B cell (primary cell): ENCODE results near the gene NOG.

Source experiments
- EZH2 ChIP-seq: IDR thresholded peaks from 2 replicates; pipeline ENCODE4 v1.6.1; 2012; ENCODE audit warnings: borderline replicate concordance, low read depth, mild to moderate bottlenecking, moderate library complexity, low read length; ENCODE audit not compliant: insufficient read depth, poor library complexity, severe bottlenecking
- TF ChIP-seq, protein P1 (sequence below): fragments of 200-600 bp; IDR thresholded peaks from one replicate; pipeline ENCODE4 v1.8.0; 2022; ENCODE audit warnings: antibody characterized with exemption, mild to moderate bottlenecking

GRCh38 chr17:56638591-56639051 is 45.1 kb downstream of the NOG start:
- TF ChIP-seq, protein P1, sequence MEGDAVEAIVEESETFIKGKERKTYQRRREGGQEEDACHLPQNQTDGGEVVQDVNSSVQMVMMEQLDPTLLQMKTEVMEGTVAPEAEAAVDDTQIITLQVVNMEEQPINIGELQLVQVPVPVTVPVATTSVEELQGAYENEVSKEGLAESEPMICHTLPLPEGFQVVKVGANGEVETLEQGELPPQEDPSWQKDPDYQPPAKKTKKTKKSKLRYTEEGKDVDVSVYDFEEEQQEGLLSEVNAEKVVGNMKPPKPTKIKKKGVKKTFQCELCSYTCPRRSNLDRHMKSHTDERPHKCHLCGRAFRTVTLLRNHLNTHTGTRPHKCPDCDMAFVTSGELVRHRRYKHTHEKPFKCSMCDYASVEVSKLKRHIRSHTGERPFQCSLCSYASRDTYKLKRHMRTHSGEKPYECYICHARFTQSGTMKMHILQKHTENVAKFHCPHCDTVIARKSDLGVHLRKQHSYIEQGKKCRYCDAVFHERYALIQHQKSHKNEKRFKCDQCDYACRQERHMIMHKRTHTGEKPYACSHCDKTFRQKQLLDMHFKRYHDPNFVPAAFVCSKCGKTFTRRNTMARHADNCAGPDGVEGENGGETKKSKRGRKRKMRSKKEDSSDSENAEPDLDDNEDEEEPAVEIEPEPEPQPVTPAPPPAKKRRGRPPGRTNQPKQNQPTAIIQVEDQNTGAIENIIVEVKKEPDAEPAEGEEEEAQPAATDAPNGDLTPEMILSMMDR = no peak
- no peak for TF ChIP-seq EZH2
